GM12892 (cell line): ENCODE measurements around the gene ACTA1.

Source experiments
- POLR2AphosphoS5 ChIP-seq: IDR thresholded peaks from 2 replicates; pipeline ENCODE4 v1.6.1; 2011; ENCODE audit warnings: low read depth, low read length, control low read depth
- TAF1 ChIP-seq: IDR thresholded peaks from 2 replicates; pipeline ENCODE4 v1.6.1; 2011; ENCODE audit warnings: low read depth, mild to moderate bottlenecking, control low read depth, low read length, borderline replicate concordance

DNA sequence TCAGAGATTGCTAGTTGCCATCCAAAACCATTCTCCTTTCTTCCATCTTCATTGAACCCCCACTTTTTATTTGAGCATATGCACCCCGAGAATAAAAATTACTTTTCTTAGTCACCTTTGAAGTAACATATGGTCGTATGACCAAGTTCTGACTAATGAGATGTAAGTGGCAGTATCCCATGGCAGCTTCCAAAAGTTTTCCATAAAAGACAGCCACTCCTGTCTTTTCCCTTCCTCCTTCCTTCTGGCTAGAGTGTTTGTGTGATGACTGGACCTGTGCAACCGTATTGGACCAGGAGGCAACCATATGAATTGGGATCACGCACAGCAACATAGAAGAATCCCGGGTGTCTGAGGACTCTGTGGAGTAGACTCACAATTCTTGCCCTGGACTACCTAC, 49.9 kb downstream of the ACTA1 start:
- TF ChIP-seq POLR2AphosphoS5, result no peak
- TF ChIP-seq TAF1, result no peak
